HG03108 (cell line): Measurements from ENCODE around the gene GABRA5.

Experiments used
- ATAC-seq: cut with Tn5 transposase; IDR thresholded peaks from one replicate; pipeline ENCODE4 v1.9.1; 2021; ENCODE audit warnings: moderate library complexity; ENCODE audit not compliant: unreplicated experiment

The GABRA5 gene

GRCh38 chr15:26985050-26985449 is 118.2 kb downstream of the GABRA5 start:
- no peak for ATAC-seq

DNA sequence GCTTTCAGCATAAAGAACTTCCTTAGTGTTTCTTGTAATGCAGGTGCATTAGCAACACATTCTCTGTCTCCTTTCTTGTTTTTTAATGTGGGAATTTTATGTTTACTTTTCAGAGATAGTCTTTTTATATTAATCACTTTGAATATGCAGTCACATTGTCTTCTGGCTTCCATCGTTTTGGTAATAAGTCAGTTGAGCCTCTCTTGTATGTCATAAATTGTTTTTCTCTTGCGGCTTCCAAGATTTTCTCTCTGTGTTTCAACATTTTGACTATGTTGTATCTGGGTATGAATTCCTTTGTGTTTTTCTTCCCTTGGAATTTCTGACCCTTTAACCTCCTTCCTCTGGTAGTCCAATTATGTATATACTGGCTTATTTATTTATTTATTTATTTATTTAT is 129.4 kb downstream of the GABRA5 start:
- no peak for ATAC-seq
